ENCODE results near the gene ZMAT5. TPM values are rescaled to one million over a fixed set of nuclear protein-coding genes. Genes with fewer than 3 reads are reported as not detected.

The ZMAT5 gene
- polyA plus RNA-seq, 5 donors = 19.9 to 28.2 (median 21.9) TPM

GRCh38 chr22:29712119-29712518 is 54.7 kb downstream of the ZMAT5 start:
- DNase-seq = no peak

- DNase-seq = no peak
Observed at GRCh38 chr22:29710922-29711593, 55.7 kb downstream of the ZMAT5 start.

DNA sequence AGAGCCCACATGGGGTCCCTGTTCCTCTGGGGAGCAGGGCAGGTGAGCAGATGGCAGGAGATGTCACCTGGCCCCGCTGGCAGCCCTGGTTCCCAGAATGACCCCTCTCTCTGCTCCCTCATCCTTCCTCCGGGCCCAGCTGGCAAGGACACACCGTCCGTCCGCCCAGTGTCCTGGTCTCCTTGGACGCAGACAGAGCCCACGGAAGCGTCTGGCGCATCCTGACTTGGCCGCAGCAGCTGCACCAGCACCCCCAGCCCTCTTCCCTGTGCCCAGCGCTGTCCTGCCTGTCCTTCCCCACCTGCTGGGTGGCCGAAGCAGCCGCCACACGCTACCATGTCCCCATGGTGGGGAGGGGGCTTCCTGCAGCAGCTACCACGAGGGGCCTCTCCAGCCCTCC is 56.6 kb downstream of the ZMAT5 start:
- DNase-seq = no peak

DNA sequence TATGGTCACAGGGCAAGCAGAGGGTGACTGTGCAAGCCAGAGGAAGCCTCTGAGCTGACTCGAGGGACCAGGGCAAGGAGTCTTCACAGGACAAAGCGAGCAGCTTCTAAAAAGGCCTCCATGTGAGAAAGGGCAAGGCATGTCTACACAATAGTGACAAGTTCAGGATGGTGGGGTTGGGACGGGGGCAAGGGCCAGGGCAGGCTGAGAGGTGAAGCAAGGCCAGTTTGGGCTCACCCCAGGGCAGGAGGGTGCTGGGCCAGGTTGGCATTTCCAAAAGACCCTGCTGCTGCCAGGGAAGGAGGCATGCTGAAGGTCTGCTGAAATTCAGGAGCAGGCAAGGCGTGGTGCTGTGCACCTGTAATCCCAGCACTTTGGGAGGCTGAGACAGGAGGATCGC is 59.3 kb downstream of the ZMAT5 start:
- no peak for DNase-seq

GRCh38 chr22:29707010-29707409 is 59.8 kb downstream of the ZMAT5 start:
- DNase-seq = no peak

DNA sequence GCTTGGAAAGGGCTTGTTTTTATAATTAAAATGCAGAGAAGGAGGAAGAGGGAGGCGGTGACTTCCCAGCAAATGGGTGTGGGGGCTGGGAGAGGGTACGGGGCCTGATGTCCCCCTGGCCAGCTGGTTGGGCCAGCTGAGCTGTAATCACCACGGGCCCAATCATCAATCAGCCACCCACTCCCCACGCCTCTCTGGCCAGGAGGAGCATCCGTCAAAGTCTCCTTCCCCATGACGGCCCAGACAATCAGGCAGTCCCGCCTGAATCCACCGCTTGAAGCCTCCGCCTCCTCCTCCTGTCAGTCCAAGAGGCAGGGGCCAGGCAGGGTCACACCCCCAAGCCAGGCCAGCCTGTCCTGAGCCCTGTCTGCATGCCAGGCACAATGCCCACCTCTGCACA is 60.3 kb downstream of the ZMAT5 start:
- no peak for DNase-seq

GRCh38 chr22:29705651-29706050 is 61.2 kb downstream of the ZMAT5 start:
- DNase-seq = no peak

GRCh38 chr22:29704528-29705285 is 62.1 kb downstream of the ZMAT5 start:
- DNase-seq = peak; percentile 67 to 71

- DNase-seq = no peak
Observed at GRCh38 chr22:29703569-29704195, 63.1 kb downstream of the ZMAT5 start.

DNA sequence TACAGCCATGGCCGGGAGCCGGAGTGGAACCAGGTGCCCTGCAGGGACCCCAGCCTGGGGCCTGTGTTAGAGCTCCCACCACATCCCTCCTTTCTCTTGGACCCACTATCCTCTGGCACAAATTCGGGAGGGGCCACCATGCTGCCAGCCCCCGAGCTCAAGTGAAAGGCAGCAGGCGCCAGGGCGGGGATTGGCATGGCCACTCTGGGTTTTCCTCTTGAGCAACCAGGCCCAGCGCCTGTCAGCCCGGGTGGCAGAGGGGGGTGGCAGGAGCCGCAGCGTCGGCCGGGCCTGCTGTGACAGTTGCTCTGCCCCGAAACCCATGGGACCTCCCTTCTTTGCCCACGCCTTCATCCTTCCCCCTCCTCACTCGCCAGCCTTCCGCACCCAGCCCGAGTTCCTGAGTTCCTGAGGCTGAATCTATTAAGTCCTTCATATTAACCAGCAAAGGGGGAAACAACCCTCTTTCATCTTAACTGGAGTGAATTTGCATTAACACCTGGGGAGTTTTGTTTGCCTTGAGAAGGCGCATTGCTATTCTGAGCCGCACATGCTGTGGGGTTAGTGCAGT is 63.8 kb downstream of the ZMAT5 start:
- DNase-seq = no peak

DNA sequence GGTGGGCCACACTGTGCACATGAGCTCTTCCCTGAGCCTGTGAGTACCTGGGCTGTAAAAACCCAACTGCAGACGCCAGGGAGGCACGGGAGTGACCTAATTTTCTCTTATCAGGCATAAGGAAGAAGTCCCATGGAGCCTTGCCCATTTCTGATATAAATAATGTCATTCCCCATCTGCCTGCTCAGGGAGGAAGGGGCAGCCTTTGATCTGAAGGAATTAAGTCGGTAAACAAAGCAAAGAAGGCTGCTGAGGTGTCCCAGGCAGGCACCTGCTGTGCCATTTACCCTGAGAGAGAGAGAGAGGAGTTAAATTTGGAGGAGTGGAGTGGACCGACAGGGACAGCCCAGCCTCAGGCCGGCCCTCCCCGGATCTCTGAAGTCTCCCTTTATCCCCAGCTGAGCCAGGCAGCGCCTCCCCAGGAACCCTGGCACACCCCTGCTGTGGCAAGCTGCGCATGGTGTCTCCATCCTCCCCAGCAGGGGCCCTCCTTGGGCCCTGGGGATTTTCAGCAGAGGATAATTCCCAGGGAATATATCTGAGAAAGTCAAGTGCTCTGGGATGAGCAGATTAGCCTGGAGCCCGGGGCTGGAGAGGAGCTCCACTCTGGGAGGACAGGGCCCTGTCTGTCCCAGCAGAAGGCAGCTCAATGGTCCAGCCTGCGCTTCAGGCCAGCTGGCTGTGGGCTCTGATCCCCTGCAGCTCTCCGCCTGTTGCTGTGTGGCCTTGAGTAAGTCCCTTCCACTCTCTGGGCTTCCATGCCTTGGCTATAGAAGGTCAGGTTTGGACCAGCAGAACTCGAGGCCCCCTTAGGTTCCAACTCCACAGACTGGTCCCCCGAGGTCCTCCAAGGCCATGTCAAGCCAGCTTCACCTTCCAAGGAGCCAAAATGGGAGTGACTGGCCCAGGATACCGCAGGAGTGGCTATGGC is 64.5 kb downstream of the ZMAT5 start:
- no peak for DNase-seq

DNA sequence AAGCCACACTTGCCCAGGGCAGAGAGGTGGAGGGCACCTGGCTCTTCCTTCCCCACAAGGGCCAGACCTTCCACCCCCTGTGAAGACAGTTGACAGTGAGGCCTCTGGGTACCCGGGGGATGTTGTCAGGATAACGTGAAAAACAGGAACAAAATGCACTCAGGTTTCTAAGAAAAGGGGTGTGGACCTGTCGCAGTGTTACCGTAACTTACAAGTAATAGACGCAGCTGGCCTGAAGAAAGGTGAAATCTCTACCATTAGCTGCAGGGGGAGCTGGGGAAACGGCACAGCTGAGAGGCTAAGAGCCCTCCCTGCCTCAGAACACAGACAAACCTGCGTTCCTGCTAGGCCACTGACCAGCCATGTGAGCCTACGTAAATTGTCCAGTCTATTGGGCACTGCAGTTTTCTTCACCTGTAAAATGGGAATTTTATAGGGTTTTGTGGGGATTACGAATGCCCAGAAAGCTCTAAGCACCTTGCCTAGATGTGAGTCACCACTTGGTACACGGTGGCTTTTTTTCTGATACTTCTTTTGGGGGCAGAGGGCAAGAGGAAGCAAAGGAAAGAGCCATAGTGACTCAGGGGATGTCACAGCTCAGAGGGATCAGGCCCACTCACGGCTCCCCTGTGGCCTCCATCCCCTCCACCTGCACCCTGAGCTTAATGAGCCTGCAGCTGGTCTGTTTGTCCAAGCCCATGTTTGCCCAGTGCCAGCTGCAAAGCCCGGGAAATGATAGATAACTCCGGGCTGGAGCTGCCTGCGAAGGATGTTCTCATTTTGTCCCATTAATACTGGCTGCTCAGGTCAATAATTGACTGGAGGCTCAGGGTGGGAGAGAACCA is 65.4 kb downstream of the ZMAT5 start:
- no peak for DNase-seq

- DNase-seq = no peak
Observed at GRCh38 chr22:29700900-29701154, 66.0 kb downstream of the ZMAT5 start.

- no peak for DNase-seq
Observed at GRCh38 chr22:29700206-29700899, 66.5 kb downstream of the ZMAT5 start.

DNA sequence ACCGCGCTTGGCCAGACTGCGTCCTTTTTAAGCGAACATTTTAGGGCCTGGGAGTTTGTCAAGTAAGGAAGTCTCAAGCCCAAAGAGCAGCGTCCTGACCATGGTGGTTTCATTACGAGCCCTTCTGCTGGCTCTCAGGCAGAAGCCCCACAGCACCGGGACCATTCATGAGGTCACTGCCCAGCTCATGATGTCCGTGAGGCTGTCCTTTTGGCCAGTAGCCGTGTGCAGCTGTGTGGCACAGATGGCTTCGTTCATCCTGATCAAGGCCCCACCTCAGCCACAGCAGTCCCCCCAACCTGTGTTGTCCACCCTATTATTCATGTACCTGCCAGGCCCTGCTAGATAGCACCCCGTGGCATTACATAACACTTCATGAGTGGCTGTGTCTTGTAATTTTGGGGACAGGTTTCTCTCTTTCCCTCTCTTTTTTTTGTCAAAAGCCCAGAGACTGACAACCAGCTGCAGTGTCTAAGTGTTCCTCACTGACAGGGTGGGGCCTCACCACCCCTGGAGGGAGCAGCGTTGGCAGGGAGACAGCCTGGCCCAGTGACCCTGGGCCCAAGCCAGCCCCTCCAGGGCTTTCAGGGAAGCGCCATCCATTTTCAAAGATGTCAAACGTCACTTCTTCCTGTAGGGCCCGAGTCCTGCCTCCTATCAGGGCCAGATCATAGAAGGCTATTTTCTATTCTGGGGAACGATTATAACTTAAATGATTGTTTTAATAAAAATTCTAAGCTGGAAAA is 68.8 kb downstream of the ZMAT5 start:
- DNase-seq = no peak

DNA sequence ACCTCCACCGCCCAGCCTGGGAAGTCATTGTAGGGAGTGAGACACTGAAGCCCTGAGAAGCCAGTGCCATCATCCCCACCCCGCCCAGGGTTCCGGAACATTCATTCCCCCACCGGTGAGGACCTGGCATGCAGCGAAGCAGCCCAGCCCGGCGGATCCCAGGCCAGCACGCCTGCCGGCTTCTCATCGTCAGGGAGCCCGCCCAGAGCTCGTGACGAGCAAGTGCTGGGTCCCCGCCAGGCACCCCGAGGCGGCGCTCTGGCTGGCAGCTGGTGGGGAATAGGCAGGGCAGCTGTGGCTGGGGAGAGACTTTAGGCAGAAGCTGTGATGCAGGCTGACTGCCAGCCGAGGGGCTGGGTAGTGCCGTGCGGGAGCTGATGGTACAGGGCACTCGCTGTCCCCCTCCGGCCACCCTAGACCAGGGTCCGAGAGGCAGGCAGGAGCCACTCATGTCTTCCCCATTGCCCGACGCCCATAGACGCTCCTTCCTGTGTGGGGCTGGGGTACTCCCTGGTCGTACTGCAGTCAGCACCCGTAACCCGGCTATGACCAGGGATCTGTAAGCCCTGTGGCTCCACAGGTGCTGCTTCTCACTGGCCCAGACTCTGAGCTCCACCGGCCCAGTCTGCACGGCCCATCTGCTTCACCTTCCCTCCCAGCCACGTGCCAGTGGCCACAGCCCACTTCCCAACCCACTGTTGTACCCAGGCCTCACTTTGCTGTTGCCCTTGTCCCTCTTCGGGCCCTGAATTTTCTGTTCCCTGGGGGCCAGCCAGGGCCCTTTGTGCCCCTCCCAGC is 71.5 kb downstream of the ZMAT5 start:
- DNase-seq = no peak

GRCh38 chr22:29693671-29694070 is 73.1 kb downstream of the ZMAT5 start:
- no peak for DNase-seq

GRCh38 chr22:29693161-29693560 is 73.6 kb downstream of the ZMAT5 start:
- DNase-seq = no peak

DNA sequence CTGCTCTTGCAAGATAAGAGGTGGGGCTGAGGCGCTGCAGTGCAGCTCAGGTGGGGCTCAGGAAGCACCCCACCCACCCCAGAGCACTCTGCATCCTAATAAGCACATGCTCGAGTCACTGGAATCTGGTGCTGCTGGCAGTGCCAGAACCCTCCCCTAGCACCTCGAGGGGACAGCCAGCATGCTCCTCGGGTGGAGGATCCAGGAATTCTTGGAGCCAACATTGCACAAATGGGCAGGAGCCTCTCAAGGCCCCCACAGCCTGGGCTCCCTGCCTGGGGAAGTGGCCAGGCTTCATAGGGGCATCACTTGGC is 74.5 kb downstream of the ZMAT5 start:
- DNase-seq = no peak

All from right lung (tissue), 5 donors.